ENCODE data around the gene HELZ. TPM values are rescaled to one million over a fixed set of nuclear protein-coding genes. Genes with fewer than 3 reads are reported as not detected.

HELZ gene
- total RNA-seq, 1 experiment from 2014 or later: 49.8 TPM

GRCh38 chr17:67187927-67188326, 57.1 kb downstream of the HELZ start:
- H2BK12ac ChIP-seq (ENCODE audit: insufficient read length, low read depth, low read length): no peak overlapping the region
- no CpG with 5 or more reads among the region's 1 CpG for WGBS (ENCODE audit: extremely low coverage, insufficient read length, low lambda C conversion rate)
- no peaks in the 10 kb centered on the region for H4K20me1 ChIP-seq (ENCODE audit: control insufficient read depth, insufficient read depth, insufficient read length)
- no peaks in the 10 kb centered on the region for H3K27me3 Mint-ChIP-seq (ENCODE audit: low read depth)
- no peak overlapping the region for H3K9ac ChIP-seq (ENCODE audit: extremely low read depth, insufficient read length, low read length)
- no peak overlapping the region for H3K14ac ChIP-seq (ENCODE audit: insufficient read depth, low read length)
- no peak for TF ChIP-seq CTCF (conservative IDR thresholded peaks at IDR 0.05)
- no peak overlapping the region for H2AK5ac ChIP-seq (ENCODE audit: insufficient read length, low read length)
- no peak overlapping the region; a peak in 1 of 7 replicates for H3K27ac Mint-ChIP-seq
- no peaks in the 10 kb centered on the region for H3K79me1 ChIP-seq (ENCODE audit: insufficient read depth, low read depth, low read length, poor library complexity, severe bottlenecking)
- no peaks in the 10 kb centered on the region for H3K79me2 ChIP-seq (ENCODE audit: insufficient read depth, low read length)
- no peaks in the 10 kb centered on the region for H3K9me3 ChIP-seq (ENCODE audit: control insufficient read depth, low read depth, low read length)
- no peak overlapping the region for H2BK15ac ChIP-seq (ENCODE audit: low read depth, low read length)
- H3K36me3 Mint-ChIP-seq (ENCODE audit: insufficient read depth in 1 of 3, low read depth in 3 of 3): peaks cover 0 to 7% (median 7%) of the 10 kb centered on the region in 3 experiments; a peak in 5 of 7 replicates
- no peak overlapping the region for H2AFZ ChIP-seq (ENCODE audit: low read length)
- H3K27ac ChIP-seq (ENCODE audit: insufficient read length, low read depth, low read length): no peak overlapping the region
- no peak overlapping the region for H3K4ac ChIP-seq (ENCODE audit: low read depth, low read length)
- no peaks in the 10 kb centered on the region for H3K4me1 ChIP-seq (ENCODE audit: insufficient read depth, low read length)
- no peak for DNase-seq
- H3K18ac ChIP-seq (ENCODE audit: insufficient read length, low read depth, low read length): no peak overlapping the region
- H2BK5ac ChIP-seq (ENCODE audit: insufficient read length, low read length): no peak overlapping the region
- H4K91ac ChIP-seq (ENCODE audit: insufficient read length, low read depth, low read length): no peak overlapping the region
- H3T11ph ChIP-seq (ENCODE audit: low read length): no peak overlapping the region
- no peak overlapping the region for H2BK20ac ChIP-seq (ENCODE audit: low read depth, low read length, poor library complexity, severe bottlenecking)
- no peak overlapping the region for H2BK120ac ChIP-seq (ENCODE audit: low read depth, low read length, poor library complexity, severe bottlenecking)
- no peaks in the 10 kb centered on the region for H3K4me1 Mint-ChIP-seq
- no peaks in the 10 kb centered on the region for H3K9me3 Mint-ChIP-seq
- no peak overlapping the region for H3K56ac ChIP-seq (ENCODE audit: insufficient read length, low read depth, low read length)
- H3K27me3 ChIP-seq (ENCODE audit: insufficient read depth, low read length): no peaks in the 10 kb centered on the region
- no peak overlapping the region for H3K23ac ChIP-seq (ENCODE audit: insufficient read length, low read depth, low read length)
- no peak overlapping the region for H4K8ac ChIP-seq (replicated peaks; ENCODE audit: insufficient read length, low read depth, low read length)
- H3K4me2 ChIP-seq (ENCODE audit: insufficient read depth, insufficient read length, low read length): no peak overlapping the region
- no peak overlapping the region for H4K5ac ChIP-seq (ENCODE audit: insufficient read length, low read depth, low read length)
- H3K23me2 ChIP-seq (ENCODE audit: insufficient read length, low read depth, low read length, poor library complexity, severe bottlenecking): no peaks in the 10 kb centered on the region
- no peak overlapping the region for H3K4me3 Mint-ChIP-seq

Data from H9 (cell line).